ENCODE data around the gene VSIG2.

VSIG2 gene

GRCh38 chr11:124791626-124792341 is 39.7 kb upstream of the VSIG2 start:
- Histone ChIP-seq H3K27ac (no peak overlapping the region), H3K4me3 (IDR thresholded peaks at IDR 0.05; ENCODE audit: insufficient read depth, low read depth, low read length) (no peak overlapping the region), H3K4me1 (ENCODE audit: low read depth, poor library complexity, severe bottlenecking) (peaks cover 29% of the 10 kb centered on the region), H3K27me3 (ENCODE audit: insufficient read depth, low read depth) (no peaks in the 10 kb centered on the region), H4K20me1 (ENCODE audit: insufficient read depth) (no peaks in the 10 kb centered on the region), H3K79me2 (ENCODE audit: insufficient read depth, low read depth) (peaks cover 34% of the 10 kb centered on the region; the same call in 1 of the 2 replicates), H3K4me2 (no peak overlapping the region; the same call in 1 of the 2 replicates), H2AFZ (ENCODE audit: low read depth) (no peak overlapping the region), H3K9ac (no peak overlapping the region), H3K36me3 (ENCODE audit: insufficient read depth) (no peaks in the 10 kb centered on the region)
- no peak for TF ChIP-seq CTCF (conservative IDR thresholded peaks at IDR 0.05; ENCODE audit: low read depth, low read length)

- Histone ChIP-seq H4K20me1 (ENCODE audit: insufficient read depth) (no peaks in the 10 kb centered on the region), H3K79me2 (ENCODE audit: insufficient read depth, low read depth) (peaks cover 22% of the 10 kb centered on the region; the same call in 1 of the 2 replicates), H3K4me2 (no peak overlapping the region), H3K4me3 (IDR thresholded peaks at IDR 0.05; ENCODE audit: insufficient read depth, low read depth, low read length) (no peak overlapping the region), H3K27me3 (ENCODE audit: insufficient read depth, low read depth) (no peaks in the 10 kb centered on the region), H3K27ac (no peak overlapping the region), H3K36me3 (ENCODE audit: insufficient read depth) (no peaks in the 10 kb centered on the region), H2AFZ (ENCODE audit: low read depth) (no peak overlapping the region), H3K4me1 (ENCODE audit: low read depth, poor library complexity, severe bottlenecking) (peaks cover 24% of the 10 kb centered on the region), H3K9ac (no peak overlapping the region)
- TF ChIP-seq CTCF (conservative IDR thresholded peaks at IDR 0.05; ENCODE audit: low read depth, low read length), result no peak
Observed at GRCh38 chr11:124788521-124788920, 36.5 kb upstream of the VSIG2 start.

- Histone ChIP-seq H4K20me1 (ENCODE audit: insufficient read depth) (no peaks in the 10 kb centered on the region), H2AFZ (ENCODE audit: low read depth) (no peak overlapping the region), H3K4me1 (ENCODE audit: low read depth, poor library complexity, severe bottlenecking) (peaks cover 4% of the 10 kb centered on the region), H3K4me3 (IDR thresholded peaks at IDR 0.05; ENCODE audit: insufficient read depth, low read depth, low read length) (no peak overlapping the region), H3K79me2 (ENCODE audit: insufficient read depth, low read depth) (no peaks in the 10 kb centered on the region), H3K27ac (no peak overlapping the region), H3K36me3 (ENCODE audit: insufficient read depth) (no peaks in the 10 kb centered on the region), H3K27me3 (ENCODE audit: insufficient read depth, low read depth) (no peaks in the 10 kb centered on the region), H3K4me2 (no peak overlapping the region), H3K9ac (no peak overlapping the region)
- no peak for TF ChIP-seq CTCF (conservative IDR thresholded peaks at IDR 0.05; ENCODE audit: low read depth, low read length)
Observed at GRCh38 chr11:124784051-124784450, 32.0 kb upstream of the VSIG2 start.

- H4K20me1 ChIP-seq (ENCODE audit: insufficient read depth), result no peaks in the 10 kb centered on the region
- no peak overlapping the region for H3K27ac ChIP-seq
- no peak overlapping the region for H3K9ac ChIP-seq
- no peak overlapping the region for H3K4me2 ChIP-seq
- no peak overlapping the region for H3K4me3 ChIP-seq (IDR thresholded peaks at IDR 0.05; ENCODE audit: insufficient read depth, low read depth, low read length)
- H3K36me3 ChIP-seq (ENCODE audit: insufficient read depth), result no peaks in the 10 kb centered on the region
- no peak overlapping the region for H2AFZ ChIP-seq (ENCODE audit: low read depth)
- no peaks in the 10 kb centered on the region for H3K27me3 ChIP-seq (ENCODE audit: insufficient read depth, low read depth)
- no peak for TF ChIP-seq CTCF (conservative IDR thresholded peaks at IDR 0.05; ENCODE audit: low read depth, low read length)
- H3K4me1 ChIP-seq (ENCODE audit: low read depth, poor library complexity, severe bottlenecking), result peaks cover 4% of the 10 kb centered on the region
- no peaks in the 10 kb centered on the region for H3K79me2 ChIP-seq (ENCODE audit: insufficient read depth, low read depth)
Observed at GRCh38 chr11:124783002-124783401, 30.9 kb upstream of the VSIG2 start.

Measured in KMS-11 (cell line).